K562 (cell line): ENCODE measurements around the gene TINAG. TPM values are rescaled to one million over a fixed set of nuclear protein-coding genes. Genes with fewer than 3 reads are reported as not detected.

Experiments used
- ATAC-seq: fragments of 200-7000 bp; cut with Tn5 transposase; 3 replicates; pipeline ENCODE4 v1.9.1; 2020; ENCODE audit warnings: moderate library complexity
- BruUV-seq: library from RNA; stranded (reverse); fragments of 400-500 nt; replicated peaks from 2 replicates; lab custom pipeline; 2021; lab: Mats Ljungman, UMichigan
- CTCF ChIA-PET: fragments of 300-600 bp; formaldehyde crosslinking; extraction: SDS; loops from one replicate; lab custom pipeline; 2021; ENCODE audit warnings: low intra/inter-chr PET ratio; lab: Yijun Ruan, JAX
- POLR2A ChIA-PET: fragments of 300-600, 350-650 bp; sonication (Branson Sonifier 250); formaldehyde crosslinking; extraction: SDS; loops from one replicate; lab custom pipeline; 2021; ENCODE audit warnings: antibody characterized with exemption, inconsistent platforms; lab: Yijun Ruan, JAX
- DNase-seq, 4 experiments: peaks; one replicate each; pipeline versions ENCODE4 v3.0.0 to v3.0.0-alpha.2; 2011 to 2018; ENCODE audit warnings: low spot score in 3 of 4, mixed read lengths in 3 of 4; ENCODE audit errors: extremely low read depth in 1 of 4
- FAIRE-seq: peaks from 2 replicates; lab custom pipeline; 2011; peaks lifted over from hg19 to GRCh38; lab: Jason Lieb, UNC
- H2AFZ ChIP-seq: 2 replicates; pipeline ENCODE4 v1.6.0; 2011; ENCODE audit warnings: low read depth, low read length, control low read depth, inconsistent platforms
- H3K27ac ChIP-seq: fragments of 200-600 bp; 3 replicates; pipeline ENCODE4 v1.8.0; 2011; ENCODE audit warnings: low read depth, mild to moderate bottlenecking, control low read depth, inconsistent platforms, low read length, moderate library complexity, mixed read lengths; ENCODE audit errors: extremely low read depth
- H3K27me3 ChIP-seq, 2 experiments: fragments of 300-600 bp in 1 of 2; 2 replicates in 1 of 2; 3 replicates in 1 of 2; pipeline versions ENCODE4 v1.6.0 to v1.8.0; 2011; ENCODE audit warnings: inconsistent platforms in 2 of 2, low read length in 2 of 2, mild to moderate bottlenecking in 1 of 2, mixed read lengths in 1 of 2, moderate library complexity in 1 of 2; ENCODE audit not compliant: control insufficient read depth in 2 of 2, insufficient read depth in 2 of 2
- H3K36me3 ChIP-seq: fragments of 300-600 bp; 3 replicates; pipeline ENCODE4 v1.8.0; 2011; ENCODE audit warnings: mild to moderate bottlenecking, low read length, inconsistent platforms; ENCODE audit not compliant: control insufficient read depth, insufficient read depth
- H3K4me1 ChIP-seq, 2 experiments: fragments of 200-600 bp in 1 of 2; replicated peaks in 1 of 2; 2 replicates in 1 of 2; 3 replicates in 1 of 2; pipeline versions ENCODE4 v1.5.1 to v1.8.0; 2011; ENCODE audit warnings: inconsistent platforms in 2 of 2, low read length in 2 of 2, mild to moderate bottlenecking in 1 of 2, mixed read lengths in 1 of 2, moderate library complexity in 1 of 2; ENCODE audit not compliant: control insufficient read depth in 2 of 2, insufficient read depth in 2 of 2
- H3K4me2 ChIP-seq: 2 replicates; pipeline ENCODE4 v1.6.1; 2011; ENCODE audit warnings: low read length, control low read depth, inconsistent platforms, mixed read lengths; ENCODE audit not compliant: insufficient read depth
- H3K4me3 ChIP-seq: fragments of 200-600 bp; sonication (generic), shearing (Covaris generic); 2 replicates; pipeline ENCODE4 v1.5.1; 2016; ENCODE audit warnings: control low read depth, inconsistent platforms
- H3K79me2 ChIP-seq: fragments of 200-600 bp; 3 replicates; pipeline ENCODE4 v1.8.0; 2011; ENCODE audit warnings: low read length, inconsistent platforms; ENCODE audit not compliant: control insufficient read depth, insufficient read depth
- H3K9ac ChIP-seq, 2 experiments: 2 replicates each; pipeline versions ENCODE4 v1.6.0 to v1.6.1; 2011; ENCODE audit warnings: low read depth in 2 of 2, low read length in 2 of 2, control low read depth in 1 of 2, inconsistent platforms in 1 of 2, mild to moderate bottlenecking in 1 of 2, mixed read lengths in 1 of 2; ENCODE audit not compliant: insufficient read depth in 1 of 2
- H3K9me1 ChIP-seq: one replicate; pipeline ENCODE4 v1.6.0; 2011; ENCODE audit warnings: inconsistent platforms, mild to moderate bottlenecking, low read length, moderate library complexity; ENCODE audit not compliant: control insufficient read depth, insufficient read depth
- H3K9me3 ChIP-seq: replicated peaks from 2 replicates; pipeline ENCODE4 v1.5.1; 2011; ENCODE audit warnings: low read depth, low read length, inconsistent platforms; ENCODE audit not compliant: control insufficient read depth, insufficient read depth
- H4K20me1 ChIP-seq: replicated peaks from 2 replicates; pipeline ENCODE4 v1.6.1; 2011; ENCODE audit warnings: low read length, inconsistent platforms, mixed read lengths; ENCODE audit not compliant: control insufficient read depth, insufficient read depth
- ARID1B ChIP-seq: fragments of 450-650 bp; IDR thresholded peaks from 2 replicates; pipeline ENCODE4 v1.6.1; 2016; ENCODE audit warnings: antibody characterized with exemption, mild to moderate bottlenecking, inconsistent platforms
- FOXK2 ChIP-seq, 2 experiments: fragments of 450-650 bp; IDR thresholded peaks in 1 of 2; conservative IDR thresholded peaks in 1 of 2; 2 replicates each; pipeline ENCODE4 v1.6.1; 2016; ENCODE audit warnings: low read depth in 2 of 2, mild to moderate bottlenecking in 1 of 2
- RBM17 ChIP-seq: fragments of 200-400 bp; formaldehyde crosslinking; IDR thresholded peaks from 2 replicates; pipeline ENCODE4 v1.6.1; 2017; ENCODE audit warnings: low read depth, mild to moderate bottlenecking, low read length, borderline replicate concordance
- SLC30A9 ChIP-seq: fragments of 250-450 bp; sonication (Bioruptor Pico); IDR thresholded peaks from 2 replicates; pipeline ENCODE4 v1.8.0; 2022; ENCODE audit warnings: mild to moderate bottlenecking, moderate library complexity
- ZBTB43 ChIP-seq: sonication (generic); formaldehyde crosslinking; IDR thresholded peaks from 2 replicates; pipeline ENCODE4 v1.8.0; 2023; ENCODE audit warnings: mild to moderate bottlenecking, missing genetic modification reagents
- ZZZ3 ChIP-seq: fragments of 450-650 bp; IDR thresholded peaks from 2 replicates; pipeline ENCODE4 v1.6.1; 2016; ENCODE audit warnings: antibody characterized with exemption, mild to moderate bottlenecking, moderate library complexity
- WGBS: fragments of 100-300 bp; shearing (Covaris generic); methylation state at CpG from one replicate; pipeline ENCODE4 v1.1.6; 2016; ENCODE audit warnings: low coverage, mixed read lengths; ENCODE audit not compliant: insufficient coverage; ENCODE audit errors: missing lambda C conversion rate; 5-methylcytosine and 5-hydroxymethylcytosine counted together
- in situ Hi-C: fragments of 300-500 bp; cut with MboI; formaldehyde crosslinking; loops from 4 replicates; pipeline ENCODE4 v1.15.0; 2018; ENCODE audit warnings: inconsistent platforms, mixed read lengths
- intact Hi-C: fragments of 100-400 bp; cut with micrococcal nuclease; formaldehyde crosslinking; loops from 2 replicates; pipeline ENCODE4 v1.14.2; 2022
- polyA plus RNA-seq, 8 experiments: library from polyadenylated mRNA; depleted of rRNA in 4 of 8; stranded (reverse) in 5 of 8; unstranded in 3 of 8; fragments of >200 nt; fragmentation: Nextera tagmentation in 2 of 8; fragmentation: Illumina TruSeq in 1 of 8; extraction: Ambion mirVana in 2 of 8; extraction: Trizol in 1 of 8; gene quantifications; 2 replicates each; pipeline versions ENCODE4 v1.2.1 to v1.2.3, GENCODE V29; 2011 to 2014; ENCODE audit warnings: inconsistent platforms in 1 of 8, missing spikeins in 1 of 8
- total RNA-seq, 7 experiments: library from RNA; depleted of rRNA in 6 of 7; stranded (reverse); fragments of >200 nt in 6 of 7; fragmentation: Illumina TruSeq in 2 of 7; extraction: Trizol in 2 of 7; gene quantifications; 2 replicates each; pipeline versions ENCODE4 v1.2.1 to v1.2.3, GENCODE V29; 2011 to 2021; ENCODE audit warnings: low replicate concordance in 1 of 7
- TF ChIP-seq, protein P1 (sequence below): fragments of 250-450 bp; sonication (Bioruptor Pico); IDR thresholded peaks from 2 replicates; pipeline ENCODE4 v1.5.0; 2020; ENCODE audit warnings: mild to moderate bottlenecking
- TF ChIP-seq, protein P2 (sequence below): fragments of 450-650 bp; IDR thresholded peaks from 2 replicates; pipeline ENCODE4 v1.6.1; 2016; ENCODE audit warnings: low read depth, mild to moderate bottlenecking, moderate library complexity

Gene TINAG
- total and polyA plus RNA-seq, 9 of the 15 experiments (the other 6 are each of a cell fraction or from before 2014, with no cell fraction given) = not detected

DNA sequence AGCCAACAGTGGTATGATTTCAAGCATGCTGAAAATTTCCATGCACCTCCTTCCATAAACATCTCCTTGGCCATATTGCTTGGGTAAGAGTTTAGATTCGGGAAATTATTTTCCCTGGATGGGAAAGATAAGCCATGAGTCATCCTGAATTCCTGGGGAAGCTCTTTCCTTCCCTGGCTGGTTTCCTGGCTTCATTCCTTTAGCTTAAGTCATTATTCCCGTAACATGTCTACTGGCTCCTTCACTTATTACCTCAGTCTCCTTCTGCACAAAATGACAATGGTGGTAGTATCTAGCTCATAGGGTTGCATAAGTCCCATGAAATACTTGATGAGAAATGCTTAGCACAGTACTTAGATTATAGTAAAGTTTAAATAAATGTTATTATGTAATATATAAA, 27.6 kb downstream of the TINAG start:
- H3K9ac ChIP-seq = no peak overlapping the region
- intact Hi-C loops = no loop called here
- H4K20me1 ChIP-seq = no peaks in the 10 kb centered on the region
- no peak for TF ChIP-seq FOXK2 (conservative IDR thresholded peaks at IDR 0.05 in 1 of 2, IDR thresholded peaks at IDR 0.05 in 1 of 2; ENCODE audit: low read depth in 2 of 2)
- TF ChIP-seq, protein P1, sequence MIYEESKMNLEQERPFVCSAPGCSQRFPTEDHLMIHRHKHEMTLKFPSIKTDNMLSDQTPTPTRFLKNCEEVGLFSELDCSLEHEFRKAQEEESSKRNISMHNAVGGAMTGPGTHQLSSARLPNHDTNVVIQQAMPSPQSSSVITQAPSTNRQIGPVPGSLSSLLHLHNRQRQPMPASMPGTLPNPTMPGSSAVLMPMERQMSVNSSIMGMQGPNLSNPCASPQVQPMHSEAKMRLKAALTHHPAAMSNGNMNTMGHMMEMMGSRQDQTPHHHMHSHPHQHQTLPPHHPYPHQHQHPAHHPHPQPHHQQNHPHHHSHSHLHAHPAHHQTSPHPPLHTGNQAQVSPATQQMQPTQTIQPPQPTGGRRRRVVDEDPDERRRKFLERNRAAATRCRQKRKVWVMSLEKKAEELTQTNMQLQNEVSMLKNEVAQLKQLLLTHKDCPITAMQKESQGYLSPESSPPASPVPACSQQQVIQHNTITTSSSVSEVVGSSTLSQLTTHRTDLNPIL (CRISPR knock-in tag) = no peak
- no peak for TF ChIP-seq ZBTB43 (CRISPR knock-in tag)
- TF ChIP-seq ARID1B = no peak
- TF ChIP-seq, protein P2, sequence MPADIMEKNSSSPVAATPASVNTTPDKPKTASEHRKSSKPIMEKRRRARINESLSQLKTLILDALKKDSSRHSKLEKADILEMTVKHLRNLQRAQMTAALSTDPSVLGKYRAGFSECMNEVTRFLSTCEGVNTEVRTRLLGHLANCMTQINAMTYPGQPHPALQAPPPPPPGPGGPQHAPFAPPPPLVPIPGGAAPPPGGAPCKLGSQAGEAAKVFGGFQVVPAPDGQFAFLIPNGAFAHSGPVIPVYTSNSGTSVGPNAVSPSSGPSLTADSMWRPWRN = no peak
- no peak for TF ChIP-seq ZZZ3
- TF ChIP-seq SLC30A9 = no peak
- TF ChIP-seq RBM17 = no peak
- H3K27ac ChIP-seq = no peak overlapping the region
- no peak overlapping the region for H3K4me2 ChIP-seq
- ChIA-PET POLR2A (no interaction called here), CTCF (no interaction called here)
- no peak for ATAC-seq
- H3K4me1 ChIP-seq = no peaks in the 10 kb centered on the region
- no peaks in the 10 kb centered on the region for H3K27me3 ChIP-seq
- H3K9me1 ChIP-seq = no peaks in the 10 kb centered on the region
- H3K9me3 ChIP-seq = no peaks in the 10 kb centered on the region
- DNase-seq = no peak
- no peaks in the 10 kb centered on the region for H3K36me3 ChIP-seq
- FAIRE-seq = no peak
- 0% methylated on average over 2 of the region's 2 CpGs for WGBS
- in situ Hi-C loops = no loop called here
- H3K79me2 ChIP-seq = no peaks in the 10 kb centered on the region
- no TSS peak for BruUV-seq
- H2AFZ ChIP-seq = no peak overlapping the region
- H3K4me3 ChIP-seq = no peak overlapping the region
